Measurements from ENCODE around the gene GLG1.

The GLG1 gene

DNA sequence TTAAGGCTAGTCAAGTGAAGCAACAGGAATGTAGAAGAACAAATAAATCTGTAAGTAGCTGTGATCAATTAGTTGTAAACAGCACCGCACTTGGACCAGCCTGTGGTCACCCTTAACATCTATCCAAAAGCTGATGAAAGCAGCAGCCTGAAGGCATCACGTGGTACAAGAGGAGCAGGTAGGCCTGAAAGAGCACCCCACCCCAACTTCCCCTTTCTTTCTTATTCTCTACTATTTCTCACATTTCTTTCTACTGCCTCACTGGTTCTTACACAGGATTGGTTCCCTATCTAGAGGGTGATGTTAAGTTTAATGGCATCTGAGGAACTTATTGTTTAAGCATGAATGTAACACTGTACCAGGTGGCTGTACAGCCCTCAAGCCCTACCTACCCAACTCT is 143.0 kb downstream of the GLG1 start:
- no peak for TF ChIP-seq CTCF (IDR thresholded peaks at IDR 0.05)

DNA sequence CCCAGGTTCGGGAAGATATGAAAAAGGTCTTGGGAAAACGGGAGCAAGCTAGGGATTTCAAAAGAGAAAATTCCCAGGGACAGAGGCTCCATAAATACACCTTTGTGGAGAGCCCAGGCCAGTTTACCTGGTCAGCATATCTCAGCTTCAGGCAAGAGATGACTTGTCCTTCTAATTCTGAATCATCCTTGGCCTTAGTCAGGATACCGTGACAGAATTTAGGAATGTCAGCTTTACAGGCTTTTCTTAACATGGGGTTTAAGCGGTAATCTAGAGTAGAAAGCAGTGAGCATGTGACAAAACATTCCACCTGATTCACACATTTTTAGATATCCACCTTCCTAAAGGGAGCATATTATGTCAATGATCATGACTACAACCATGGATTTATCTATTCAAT is 144.6 kb downstream of the GLG1 start:
- no peak for TF ChIP-seq CTCF (IDR thresholded peaks at IDR 0.05)

DNA sequence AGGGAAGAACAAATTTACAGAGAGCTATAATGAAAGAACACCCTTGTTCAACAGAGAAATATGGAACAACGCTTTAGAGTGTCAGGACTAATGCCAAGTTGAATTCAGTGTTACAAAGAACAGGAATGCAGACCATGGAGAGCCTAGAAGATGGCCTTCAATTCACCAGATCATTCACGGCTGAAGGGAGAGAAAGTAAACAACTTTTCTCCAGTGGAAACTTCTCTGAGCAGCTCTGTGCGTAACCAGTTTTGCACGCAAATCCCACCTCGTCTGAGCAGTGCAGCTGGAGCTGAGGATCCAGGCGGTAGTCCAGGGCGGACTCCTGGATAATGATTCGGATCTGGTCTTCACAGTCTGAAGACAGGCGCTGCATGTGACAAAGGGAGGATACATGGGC is 145.1 kb downstream of the GLG1 start:
- no peak for TF ChIP-seq CTCF (IDR thresholded peaks at IDR 0.05)

- TF ChIP-seq CTCF (IDR thresholded peaks at IDR 0.05) = no peak
These were observed 146.4 kb downstream of the GLG1 start for GRCh38 chr16:74460542-74460941.

- no peak for TF ChIP-seq CTCF (IDR thresholded peaks at IDR 0.05)
These were observed 150.7 kb downstream of the GLG1 start for GRCh38 chr16:74456290-74456625.

DNA sequence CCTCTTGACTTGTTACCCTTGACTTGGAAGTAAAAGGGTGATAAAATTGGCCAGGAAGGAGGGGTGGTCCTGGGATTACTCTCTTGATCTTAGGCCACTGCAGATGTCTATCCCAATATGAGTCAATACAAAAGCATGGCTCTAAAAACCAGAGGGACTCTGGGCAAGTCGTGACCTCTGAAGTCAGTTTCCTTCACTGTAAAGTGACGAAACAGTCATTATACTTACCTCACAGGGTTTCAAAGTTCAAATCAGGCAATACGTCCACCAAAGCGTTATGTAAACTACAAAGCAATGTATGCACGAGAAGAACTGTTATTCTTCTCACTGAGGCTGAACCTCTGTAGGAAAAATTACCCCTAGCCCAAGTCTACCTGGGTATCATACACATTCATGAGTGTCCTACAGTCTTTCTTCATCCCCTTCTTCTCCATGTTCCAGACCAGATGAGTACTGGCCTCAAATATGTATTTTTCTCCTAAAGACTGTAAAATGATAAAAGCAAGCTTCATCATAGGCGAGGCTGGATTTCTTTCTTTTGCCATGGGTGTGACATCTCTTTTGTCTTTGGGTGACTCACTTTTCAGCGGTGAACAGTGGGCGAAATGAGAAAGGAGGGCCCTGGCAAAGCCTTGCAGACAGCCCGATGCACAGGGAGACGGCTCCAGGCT is 151.2 kb downstream of the GLG1 start:
- TF ChIP-seq CTCF (IDR thresholded peaks at IDR 0.05) = no peak

DNA sequence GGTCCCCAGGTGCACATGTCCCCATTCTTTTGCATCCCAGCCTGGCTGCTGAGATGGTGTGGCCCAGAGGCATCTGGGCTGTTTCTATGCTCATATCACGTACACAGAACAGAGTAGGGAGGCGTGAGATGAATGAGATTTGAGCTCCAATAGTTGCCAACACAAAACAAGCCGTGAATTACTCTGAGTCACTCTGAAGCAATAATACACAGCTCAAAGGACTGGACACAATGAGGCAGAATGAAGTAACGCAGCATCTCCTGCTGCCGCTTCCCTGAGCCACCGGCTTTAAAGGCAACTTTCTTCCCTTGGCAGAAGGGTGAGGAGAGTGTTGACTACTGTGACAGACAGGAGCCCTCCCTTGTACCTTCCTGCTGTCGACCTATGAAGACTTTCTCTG is 151.7 kb downstream of the GLG1 start:
- no peak for TF ChIP-seq CTCF (IDR thresholded peaks at IDR 0.05)

All from LNCAP (cell line).